NCI-H774 (cell line): ENCODE data around the gene MAGEB17.
"Not testable (repeated sequence)": the region's sequence is repeated elsewhere in the genome, so short reads cannot be mapped to it uniquely, and the experiment has no call there.

Experiments used
- DNase-seq: peaks from one replicate; lab custom pipeline; 2025; lab: John Stamatoyannopoulos, UW

The MAGEB17 gene

DNA sequence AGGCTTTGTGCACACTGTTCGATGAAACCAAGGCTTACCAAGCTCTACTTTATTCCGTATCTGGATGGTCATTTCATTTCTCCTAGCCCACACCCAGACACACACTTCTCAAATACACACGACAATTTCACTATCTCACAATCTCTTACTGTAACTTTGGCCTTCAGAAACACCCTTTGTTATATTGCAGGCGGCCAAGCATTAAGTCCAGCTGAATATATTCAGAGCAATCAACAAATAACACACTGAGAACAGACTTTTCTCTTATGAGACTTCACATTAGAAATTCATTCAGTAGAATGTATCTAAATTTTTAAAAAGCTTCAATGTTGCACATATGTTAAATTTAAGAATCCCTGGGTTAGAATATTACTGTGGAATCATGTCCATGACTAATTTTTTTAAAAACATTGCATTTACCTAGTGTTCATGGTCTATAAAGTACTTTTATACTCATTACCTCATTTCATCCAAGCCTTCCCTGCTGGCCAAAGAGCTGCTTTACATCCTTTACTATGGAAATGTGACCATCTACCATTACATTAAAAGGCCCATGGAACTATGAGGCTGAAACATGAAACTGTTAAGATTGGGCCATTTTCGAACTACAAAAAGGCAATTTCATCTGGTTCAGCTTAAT lies 10.5 kb upstream of the MAGEB17 start:
- no peak for DNase-seq

DNA sequence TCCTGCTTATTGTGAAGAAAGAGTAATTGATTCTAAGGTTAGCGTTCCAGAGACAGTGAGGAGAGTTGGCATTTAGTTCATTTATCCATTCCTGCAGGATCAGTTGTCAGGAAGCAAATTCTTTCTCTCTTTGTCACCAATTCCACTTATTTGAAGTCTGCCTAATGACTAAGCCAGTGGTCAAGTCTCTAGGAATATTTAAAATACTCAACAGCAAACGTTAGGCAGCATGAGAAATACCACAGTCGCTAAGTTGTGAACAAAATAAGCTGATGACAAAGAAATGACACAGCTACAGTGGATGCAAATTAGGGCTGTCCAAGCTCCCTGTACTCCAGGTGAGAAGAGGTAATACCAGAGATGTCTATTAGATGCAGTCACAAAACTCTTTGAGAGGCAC lies 6.6 kb upstream of the MAGEB17 start:
- no peak for DNase-seq

DNA sequence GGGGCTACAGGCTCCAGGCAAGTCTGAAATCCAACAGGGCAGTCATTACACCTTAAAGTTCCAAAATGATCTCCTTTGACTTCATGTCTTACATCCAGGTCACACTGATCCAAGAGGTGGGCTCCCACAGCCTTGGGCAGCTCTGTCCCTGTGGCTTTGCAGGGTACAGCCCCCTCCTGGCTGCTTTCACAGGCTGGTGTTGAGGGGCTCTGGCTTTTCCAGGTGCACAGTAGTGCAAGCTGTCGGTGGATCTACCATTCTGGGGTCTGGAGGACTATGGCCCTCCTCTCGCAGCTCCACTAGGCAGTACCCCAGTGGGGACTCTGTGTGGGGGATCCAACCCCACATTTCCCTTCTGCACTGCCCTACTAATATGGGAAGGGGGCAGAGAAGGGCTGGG lies 6.1 kb upstream of the MAGEB17 start:
- DNase-seq: not testable (repeated sequence)

DNA sequence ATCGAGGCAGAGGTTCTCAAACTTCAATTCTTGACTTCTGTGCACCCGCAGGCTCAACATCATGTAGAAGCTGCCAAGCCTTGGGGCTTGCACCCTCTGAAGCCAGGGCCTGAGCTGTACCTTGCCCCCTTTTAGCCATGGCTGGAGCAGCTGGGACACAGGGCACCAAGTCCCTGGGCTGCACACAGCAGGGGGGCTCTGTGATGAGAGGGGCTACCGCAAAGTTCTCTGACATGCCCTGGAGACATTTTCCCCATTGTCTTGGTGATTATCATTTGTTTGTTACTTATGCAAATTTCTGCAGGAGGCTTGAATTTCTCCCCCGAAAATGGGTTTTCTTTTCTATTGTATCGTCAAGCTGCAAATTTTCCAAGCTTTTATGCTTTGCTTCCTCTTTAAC lies 4.9 kb upstream of the MAGEB17 start:
- no peak for DNase-seq

DNA sequence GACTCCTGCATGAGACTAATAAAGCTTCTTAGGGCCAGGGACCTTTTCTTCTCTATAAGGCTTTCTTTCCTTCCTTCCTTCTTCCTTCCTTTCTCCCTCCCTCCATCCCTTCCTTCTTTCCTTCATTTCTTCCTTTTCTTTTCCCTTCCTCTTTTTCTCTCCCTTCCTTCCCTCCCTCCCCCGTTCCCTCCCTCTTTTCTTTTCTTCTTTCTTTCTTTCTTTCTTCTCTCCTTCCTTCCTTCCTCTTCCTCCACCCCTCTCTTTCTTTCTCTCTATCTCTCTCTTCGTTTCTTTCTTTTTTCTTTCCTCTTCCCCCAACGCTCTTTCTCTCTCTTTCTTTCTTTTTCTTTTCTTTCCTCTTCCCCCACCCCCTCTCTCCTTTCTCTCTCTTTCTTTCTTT lies 2.5 kb upstream of the MAGEB17 start:
- no peak for DNase-seq

DNA sequence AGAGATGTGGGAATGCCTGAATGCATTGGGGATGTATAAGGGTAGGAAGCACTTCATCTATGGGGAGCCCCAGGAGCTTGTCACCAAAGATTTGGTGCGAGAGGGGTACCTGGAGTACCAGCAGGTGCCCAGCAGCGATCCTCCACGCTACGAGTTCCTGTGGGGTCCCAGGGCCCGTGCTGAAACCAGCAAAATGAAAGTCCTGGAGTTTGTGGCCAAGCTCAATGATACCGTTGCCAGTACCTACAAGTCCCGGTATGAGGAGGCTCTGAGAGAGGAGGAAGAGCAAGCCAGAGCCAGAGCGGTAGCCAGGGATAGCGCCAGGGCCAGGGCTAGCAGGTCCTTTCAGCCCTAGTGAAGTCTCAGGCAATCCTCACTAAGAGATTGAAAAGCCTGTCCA lies 3.8 kb downstream of the MAGEB17 start:
- DNase-seq: no peak

DNA sequence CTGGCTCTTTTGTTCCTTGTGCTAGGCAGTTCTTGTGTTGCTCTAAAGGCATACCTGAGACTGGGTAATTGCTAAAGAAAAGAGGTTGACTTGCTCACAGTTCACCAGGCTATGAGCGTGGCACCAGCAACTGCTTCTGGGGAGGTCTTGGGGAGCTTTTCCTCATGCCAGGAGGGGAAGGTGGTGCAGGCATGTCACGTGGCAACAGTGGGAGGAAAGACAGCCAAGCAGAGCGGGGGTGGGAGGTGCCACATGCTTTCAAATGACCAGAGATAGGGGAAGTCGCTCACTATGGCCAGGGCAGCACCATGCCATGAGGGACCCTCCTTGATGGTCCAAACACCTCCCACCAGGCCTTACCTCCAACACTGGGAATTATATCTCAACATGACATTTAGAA lies 4.7 kb downstream of the MAGEB17 start:
- DNase-seq: no peak

DNA sequence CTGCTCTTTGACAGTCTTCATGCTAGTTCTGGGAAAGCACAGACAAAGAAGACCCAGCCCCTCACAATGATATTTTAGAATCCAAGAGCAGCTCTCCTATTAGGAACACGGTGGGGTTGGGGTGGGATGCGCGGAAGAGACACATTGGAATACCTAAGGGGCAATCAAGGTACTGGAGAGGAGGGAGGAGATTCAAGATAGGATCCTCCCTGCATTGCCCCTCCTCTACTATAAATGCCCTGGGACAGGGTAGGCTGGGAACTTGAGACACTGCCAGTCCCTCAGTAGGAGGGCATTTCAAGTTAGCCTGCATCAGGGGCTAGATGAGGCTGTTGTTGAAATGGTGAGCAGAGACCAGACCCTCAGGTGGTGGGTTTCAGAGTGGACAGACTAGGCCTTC lies 5.1 kb downstream of the MAGEB17 start:
- no peak for DNase-seq

DNA sequence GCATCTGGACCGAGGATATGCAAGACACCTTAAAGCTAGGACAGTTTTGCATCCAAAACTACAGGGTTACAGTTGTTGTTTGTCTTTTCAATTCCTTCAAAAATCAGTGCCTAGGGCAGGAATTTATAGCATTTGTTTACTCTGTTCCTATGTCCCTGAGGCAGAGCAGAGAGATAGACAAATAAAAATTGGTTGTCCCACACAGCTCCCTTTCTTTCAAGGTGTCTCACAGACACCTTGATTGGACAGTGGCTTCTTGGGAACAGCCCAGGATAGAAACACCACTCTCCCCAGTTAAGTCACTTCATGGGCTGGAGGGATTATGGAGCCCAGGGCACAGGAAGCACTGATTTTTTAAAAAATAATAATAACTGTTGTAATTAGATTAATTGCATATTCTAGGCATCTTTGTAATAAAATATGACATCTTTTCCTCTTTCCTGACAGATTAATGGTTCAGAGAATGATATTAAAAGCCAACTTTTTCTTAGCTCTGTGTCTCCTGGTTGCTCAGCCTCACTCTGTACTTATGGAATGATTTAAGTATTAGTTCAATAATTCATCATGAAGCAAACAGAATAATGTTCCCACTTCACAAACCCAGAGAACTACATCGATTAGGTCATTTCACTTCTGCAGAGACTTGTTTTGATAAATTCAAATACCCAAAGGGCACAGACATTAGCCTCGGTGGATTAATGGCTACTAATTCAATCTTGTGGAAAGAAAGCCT lies 8.2 kb downstream of the MAGEB17 start:
- DNase-seq: no peak

DNA sequence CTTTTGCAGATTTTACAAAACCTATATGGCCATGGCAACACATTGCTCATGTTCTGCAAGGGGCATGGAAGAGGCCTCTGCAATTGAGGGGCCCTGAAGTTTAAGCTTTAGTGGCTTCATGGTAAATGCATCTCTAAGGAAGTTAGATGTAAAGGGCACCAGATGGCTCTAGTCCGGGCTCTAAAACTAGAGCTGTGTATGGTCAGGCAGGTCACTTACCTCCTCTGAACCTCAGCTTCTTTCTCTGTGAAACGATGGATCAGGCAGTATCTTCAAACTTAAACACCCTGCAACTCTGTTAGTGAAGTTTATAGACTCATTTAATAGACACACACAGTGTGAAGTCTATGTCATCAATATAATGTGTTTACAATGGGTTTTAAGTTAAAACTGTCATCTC lies 10.0 kb downstream of the MAGEB17 start:
- no peak for DNase-seq

DNA sequence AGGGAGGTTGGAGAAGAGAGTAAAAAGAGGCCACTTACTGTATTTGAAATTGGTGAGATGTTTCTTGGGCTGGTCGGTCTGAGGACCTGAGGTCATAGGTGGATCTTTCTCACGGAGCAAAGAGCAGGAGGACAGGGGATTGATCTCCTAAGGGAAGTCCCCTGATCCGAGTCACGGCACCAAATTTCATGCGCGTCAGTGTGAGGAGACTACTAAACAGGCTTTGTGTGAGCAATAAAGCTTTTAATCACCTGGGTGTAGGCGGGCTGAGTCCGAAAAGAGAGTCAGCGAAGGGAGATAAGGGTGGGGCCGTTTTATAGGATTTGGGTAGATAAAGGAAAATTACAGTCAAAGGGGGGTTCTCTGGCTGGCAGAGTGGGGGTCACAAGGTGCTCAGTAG lies 16.6 kb downstream of the MAGEB17 start:
- DNase-seq: not testable (repeated sequence)

DNA sequence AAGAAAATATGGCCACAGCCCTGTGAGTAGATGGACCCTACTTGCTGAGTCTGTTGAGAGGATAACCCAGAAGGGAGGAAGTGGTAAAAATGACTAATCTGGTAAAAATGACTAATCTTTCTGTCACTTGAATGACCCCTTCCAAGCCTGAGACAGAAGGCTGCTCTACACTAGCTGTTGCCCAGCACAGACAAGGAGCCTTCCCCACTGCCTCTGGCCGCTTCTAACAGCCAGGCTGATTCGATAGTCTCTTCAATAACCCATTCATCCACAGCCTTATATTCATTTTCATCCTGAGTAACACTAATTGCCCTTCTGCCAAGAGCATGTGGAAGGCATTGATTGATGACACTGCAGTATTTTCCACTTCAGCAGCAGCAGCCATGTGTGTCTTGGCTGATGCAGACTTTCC lies 18.4 kb downstream of the MAGEB17 start:
- DNase-seq: no peak

DNA sequence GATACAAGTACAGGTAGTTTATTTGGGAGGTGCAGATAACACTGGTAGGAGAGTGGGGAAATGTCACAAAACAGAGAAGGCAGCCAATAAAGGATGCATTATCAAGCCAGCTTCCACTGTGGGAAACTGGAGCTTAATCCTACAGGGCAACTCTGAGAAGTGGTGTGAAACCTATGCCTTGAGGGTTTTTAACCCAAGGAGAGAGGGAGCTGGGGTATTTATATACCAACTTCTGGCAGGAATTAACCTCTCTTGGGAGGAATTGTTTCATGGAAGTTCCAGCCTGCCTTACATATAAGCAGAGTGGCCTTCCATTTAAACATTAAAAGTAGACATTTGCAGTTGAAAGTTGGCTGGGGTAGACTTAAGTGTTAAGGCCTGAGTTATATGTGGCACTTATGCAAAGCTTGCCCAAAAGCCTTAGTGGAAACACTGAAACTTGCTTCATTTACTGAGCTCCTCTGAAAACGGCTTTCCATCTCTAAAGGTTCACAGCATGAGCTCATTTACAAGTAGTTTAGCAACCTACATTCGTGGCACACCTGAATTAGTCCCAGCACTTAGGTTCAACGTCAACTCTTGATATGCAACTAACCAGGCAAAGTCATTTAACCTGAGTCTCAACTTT lies 19.2 kb downstream of the MAGEB17 start:
- no peak for DNase-seq

DNA sequence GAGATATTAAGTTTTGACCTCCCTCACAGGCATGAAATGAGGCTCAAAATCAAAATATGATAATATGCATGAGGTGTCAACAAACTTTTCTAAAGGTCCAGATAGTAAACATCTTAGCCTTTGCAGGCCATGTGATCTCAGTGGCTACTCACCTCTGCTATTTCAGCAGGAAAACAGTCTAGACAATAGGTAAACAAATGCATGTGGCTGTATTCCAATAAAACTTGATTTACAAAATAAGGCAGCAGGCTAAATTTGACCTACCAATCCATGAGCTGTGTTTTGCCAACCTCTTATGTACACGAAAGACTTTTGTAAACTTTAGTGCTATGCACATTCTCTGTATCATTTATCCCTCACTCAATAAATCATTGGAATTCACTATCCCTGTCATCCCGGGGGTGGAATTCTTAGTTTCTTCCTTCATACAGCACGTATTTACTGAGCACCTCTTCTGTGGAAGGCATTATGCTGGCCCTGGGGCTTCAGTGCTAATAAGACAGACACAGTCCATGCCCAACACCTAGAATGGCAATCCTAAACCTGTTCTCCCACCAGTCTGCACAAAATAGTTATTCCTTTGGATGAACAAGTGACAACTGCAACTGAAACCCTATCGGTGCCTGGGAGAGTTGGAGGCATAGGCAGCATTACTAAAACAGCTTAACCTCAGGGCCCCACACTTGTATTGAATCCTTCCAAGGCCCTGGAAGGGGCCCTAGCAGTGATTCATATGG lies 19.9 kb downstream of the MAGEB17 start:
- no peak for DNase-seq

DNA sequence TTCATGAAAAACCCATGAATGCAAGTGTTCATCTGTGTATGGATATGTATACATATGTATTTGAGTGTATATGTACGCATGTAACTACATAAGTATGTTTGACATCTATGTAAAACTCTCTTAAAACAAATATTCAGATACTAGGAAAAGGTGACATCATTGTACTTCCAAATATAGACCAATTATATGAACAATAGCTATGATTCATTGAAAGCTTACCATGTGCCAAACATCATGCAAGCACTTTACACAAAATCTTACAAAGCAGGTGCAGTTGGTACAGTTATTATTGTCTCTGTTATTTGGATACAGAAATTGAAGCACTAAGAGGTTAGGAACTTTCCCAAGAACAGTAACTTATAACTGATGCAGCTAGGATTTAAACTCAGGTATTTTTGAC lies 21.4 kb downstream of the MAGEB17 start:
- peak; percentile 72 for DNase-seq

DNA sequence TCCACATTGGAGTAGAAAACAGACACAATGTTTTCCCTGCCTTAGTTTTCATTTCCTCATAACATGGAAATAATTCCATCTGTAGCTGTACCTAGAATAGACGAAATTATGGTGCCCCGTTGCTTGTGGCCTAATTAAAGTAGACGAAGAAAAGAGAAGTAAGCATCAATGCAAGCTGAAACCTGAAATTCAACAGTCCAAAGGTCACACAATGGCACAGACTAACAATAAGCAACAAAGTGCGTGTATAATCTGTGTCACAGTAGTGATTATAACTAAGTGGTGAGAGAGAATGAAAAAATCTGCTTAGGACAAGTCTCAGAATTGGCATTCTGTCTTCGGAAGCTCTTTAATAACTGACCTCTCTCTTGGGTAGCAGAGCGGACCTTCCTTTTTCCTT lies 24.3 kb downstream of the MAGEB17 start:
- DNase-seq: no peak

DNA sequence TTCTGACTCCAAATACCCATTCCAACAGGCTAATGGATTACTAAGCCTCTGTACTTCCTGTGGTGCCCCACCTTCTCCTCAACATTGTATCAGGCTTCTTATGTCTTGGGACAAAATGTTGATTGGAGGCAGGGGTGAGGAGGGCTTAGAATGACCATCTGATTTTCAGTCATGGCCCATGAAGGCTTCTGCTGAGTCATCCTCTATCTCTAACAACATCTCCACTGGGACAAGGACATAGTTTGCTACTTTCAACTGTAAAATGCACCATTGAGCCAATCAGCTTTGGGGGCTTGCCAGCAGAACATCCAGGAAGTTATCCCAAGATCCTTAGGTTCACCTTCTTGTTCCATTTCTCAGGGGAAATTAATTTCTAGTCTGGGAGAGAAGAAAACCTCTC lies 29.5 kb downstream of the MAGEB17 start:
- no peak for DNase-seq

DNA sequence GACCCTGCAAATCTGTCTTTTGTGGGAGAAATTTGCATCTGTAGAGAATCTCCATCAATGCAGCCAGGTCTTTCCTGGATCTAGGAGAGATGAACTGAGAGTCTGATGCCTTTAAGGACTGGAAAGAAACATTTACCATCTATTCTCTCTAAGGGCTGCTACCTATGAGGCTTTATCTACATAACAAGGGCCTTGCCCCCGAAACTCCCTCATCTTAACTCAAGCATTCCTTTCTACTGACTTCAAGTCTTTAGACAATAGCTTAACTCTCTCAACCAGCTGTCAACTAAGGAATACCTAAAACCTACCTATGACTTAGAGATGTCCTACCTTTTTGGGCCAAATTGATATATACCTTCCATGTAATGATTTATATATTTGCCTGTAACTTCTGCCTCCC lies 32.1 kb downstream of the MAGEB17 start:
- DNase-seq: no peak

DNA sequence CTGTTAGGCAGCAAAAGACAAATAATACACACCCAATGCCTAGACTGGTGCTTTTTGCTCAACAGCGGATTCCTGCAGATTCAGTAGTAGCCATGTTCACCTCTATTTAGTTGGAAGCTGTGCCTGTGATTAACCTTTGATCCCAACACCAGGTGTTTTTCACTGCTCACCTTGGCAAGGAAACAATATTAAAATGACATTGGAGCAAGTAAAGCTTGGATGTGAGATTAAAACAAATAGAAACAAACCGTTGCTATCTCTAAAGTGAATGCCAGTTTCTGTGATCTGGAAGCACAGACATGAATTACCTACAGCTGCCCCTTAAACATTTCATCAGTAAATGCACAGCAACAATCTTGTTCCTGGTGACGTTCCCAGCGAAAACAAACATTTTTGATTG lies 35.7 kb downstream of the MAGEB17 start:
- no peak for DNase-seq

DNA sequence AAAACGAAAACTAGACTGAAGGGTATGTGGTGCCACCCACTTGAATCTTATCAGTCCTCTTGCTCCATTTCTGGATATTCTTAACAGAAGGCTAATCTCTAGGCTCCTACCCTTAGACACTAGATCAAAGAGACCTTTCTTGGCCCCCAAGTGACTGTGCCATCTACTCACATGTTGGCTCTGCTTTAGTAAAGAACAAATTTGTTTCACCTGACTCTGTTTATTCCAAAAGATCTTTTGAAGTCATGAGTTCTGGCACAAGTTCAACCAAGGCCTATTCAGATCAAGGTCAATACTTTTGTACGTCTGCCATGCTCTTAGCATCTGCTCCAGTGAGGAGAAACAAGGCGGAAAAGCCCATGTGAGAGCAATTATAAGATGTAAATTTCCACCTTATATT lies 37.3 kb downstream of the MAGEB17 start:
- DNase-seq: no peak

DNA sequence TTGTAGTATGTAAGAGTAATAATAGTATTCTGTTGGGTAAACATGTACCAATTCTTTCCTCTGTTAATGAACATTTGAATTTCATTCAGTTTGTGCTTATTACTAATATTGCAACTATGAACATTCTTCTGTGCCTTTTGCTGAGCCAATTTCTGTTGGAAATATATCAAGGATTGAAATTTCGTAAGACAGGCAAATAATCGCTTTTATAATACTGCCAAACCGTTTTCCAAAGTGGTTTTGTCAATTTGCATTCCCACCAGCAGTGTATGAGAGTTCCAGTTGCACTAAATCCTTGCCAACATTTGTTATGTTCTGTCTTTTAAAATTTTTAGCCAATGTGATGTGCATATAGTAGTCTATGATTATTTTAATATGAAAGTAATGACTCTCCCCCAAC lies 38.6 kb downstream of the MAGEB17 start:
- DNase-seq: no peak

DNA sequence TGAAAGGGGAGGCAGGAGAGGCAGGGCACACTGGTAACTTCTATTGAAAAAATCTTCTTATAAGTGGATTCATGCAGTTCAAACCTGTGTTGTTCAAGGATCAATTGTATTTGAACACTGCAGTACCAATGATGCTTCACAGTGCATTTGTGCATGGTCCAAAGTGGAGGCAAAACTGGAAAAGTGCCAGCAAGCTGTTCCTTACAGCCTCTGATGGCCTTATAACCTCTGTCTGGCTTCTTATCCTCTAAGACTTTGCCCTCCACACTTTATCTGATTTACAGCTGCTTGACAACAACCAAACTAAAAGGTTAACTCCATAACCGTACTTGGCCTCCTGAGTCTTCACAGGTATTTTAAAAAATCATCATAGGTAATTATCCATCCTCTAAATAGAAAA lies 40.4 kb downstream of the MAGEB17 start:
- DNase-seq: no peak

DNA sequence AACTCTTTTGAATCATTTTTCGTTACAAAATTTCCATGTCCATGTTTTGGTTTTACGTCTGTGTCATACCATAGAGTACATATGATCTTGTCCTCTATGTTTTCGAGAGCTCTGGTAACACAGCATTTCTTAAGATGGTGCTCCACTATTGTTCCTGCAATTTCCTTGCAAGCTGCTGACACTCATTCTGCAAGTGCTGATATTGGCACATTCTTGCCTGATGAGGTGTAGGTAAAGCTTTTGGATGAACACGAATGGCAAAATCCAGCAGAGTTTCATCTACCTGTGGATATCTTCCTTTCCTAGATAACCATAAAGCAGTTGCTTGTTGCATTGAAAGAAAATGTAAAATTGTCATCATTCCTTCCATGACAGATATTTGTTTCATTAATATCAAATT lies 41.3 kb downstream of the MAGEB17 start:
- no peak for DNase-seq
